SKM-1 treated with dmso at 0.1 percent for 144 hours (cell line): ENCODE results near the gene KRTAP3-3.
"Not testable (repeated sequence)": the region's sequence is repeated elsewhere in the genome, so short reads cannot be mapped to it uniquely, and the experiment has no call there.

Experiments
- DNase-seq: peaks from one replicate; lab custom pipeline; 2025; ENCODE audit not compliant: unreplicated experiment; lab: John Stamatoyannopoulos, UW

Gene KRTAP3-3

GRCh38 chr17:41008811-41009210 lies 14.8 kb upstream of the KRTAP3-3 start, which contains the start of gene KRTAP3-1:
Gene KRTAP3-1 (minus strand): TSS chr17:41009128. CDS start chr17:41009074, 54 bp downstream.
- DNase-seq, result no peak

- no peak for DNase-seq
Observed at GRCh38 chr17:41004397-41004796, 10.4 kb upstream of the KRTAP3-3 start.

- no peak for DNase-seq
Observed at GRCh38 chr17:41003926-41004325, 10.0 kb upstream of the KRTAP3-3 start.

GRCh38 chr17:41002814-41003213 lies 8.8 kb upstream of the KRTAP3-3 start:
- no peak for DNase-seq

GRCh38 chr17:41001795-41002194 lies 7.8 kb upstream of the KRTAP3-3 start:
- DNase-seq, result no peak

- DNase-seq, result not testable (repeated sequence)
Observed at GRCh38 chr17:40999563-40999962, 5.6 kb upstream of the KRTAP3-3 start, which contains the start of gene KRTAP3-2. Gene KRTAP3-2 (minus strand): TSS chr17:40999906. CDS start chr17:40999853, 53 bp downstream.

- DNase-seq, result no peak
Observed at GRCh38 chr17:40997361-40997760, 3.4 kb upstream of the KRTAP3-3 start.

- no peak for DNase-seq
Observed at GRCh38 chr17:40996829-40997228, 2.9 kb upstream of the KRTAP3-3 start.

- no peak for DNase-seq
Observed at GRCh38 chr17:40995116-40995515, 1.2 kb upstream of the KRTAP3-3 start.

GRCh38 chr17:40993084-40993483 lies 880 bp downstream of the KRTAP3-3 start:
- DNase-seq, result no peak

GRCh38 chr17:40992666-40993065 lies 1.3 kb downstream of the KRTAP3-3 start:
- no peak for DNase-seq

- DNase-seq, result no peak
Observed at GRCh38 chr17:40986920-40987319, 7.0 kb downstream of the KRTAP3-3 start.

GRCh38 chr17:40984226-40984625 lies 9.7 kb downstream of the KRTAP3-3 start, which contains the start of gene KRT40:
Gene KRT40 (minus strand): TSS chr17:40984326. CDS start chr17:40984273, 53 bp downstream.
- DNase-seq, result no peak

GRCh38 chr17:40981115-40981514 lies 12.8 kb downstream of the KRTAP3-3 start:
- DNase-seq, result no peak

GRCh38 chr17:40980596-40980995 lies 13.4 kb downstream of the KRTAP3-3 start:
- no peak for DNase-seq

- no peak for DNase-seq
Observed at GRCh38 chr17:40980117-40980516, 13.8 kb downstream of the KRTAP3-3 start.

GRCh38 chr17:40978575-40979151 lies 15.3 kb downstream of the KRTAP3-3 start:
- no peak for DNase-seq

- DNase-seq, result no peak
Observed at GRCh38 chr17:40975516-40975915, 18.4 kb downstream of the KRTAP3-3 start.

- no peak for DNase-seq
Observed at GRCh38 chr17:40974366-40974765, 19.6 kb downstream of the KRTAP3-3 start.

GRCh38 chr17:40967582-40967981 lies 26.4 kb downstream of the KRTAP3-3 start:
- DNase-seq, result no peak

GRCh38 chr17:40966848-40967247 lies 27.1 kb downstream of the KRTAP3-3 start, which contains the start of gene KRT39:
Gene KRT39 (minus strand): TSS chr17:40966948. CDS start chr17:40966856, 92 bp downstream.
- no peak for DNase-seq

GRCh38 chr17:40963838-40964237 lies 30.1 kb downstream of the KRTAP3-3 start:
- DNase-seq, result peak; percentile 12

GRCh38 chr17:40962059-40962561 lies 31.9 kb downstream of the KRTAP3-3 start:
- DNase-seq, result no peak
